ENCODE results near the gene BAD.
"Not testable (repeated sequence)": the region's sequence is repeated elsewhere in the genome, so short reads cannot be mapped to it uniquely, and the experiment has no call there.

The BAD gene

GRCh38 chr11:64315667-64316526, 31.4 kb upstream of the BAD start:
- not testable (repeated sequence) for DNase-seq (ENCODE audit: extremely low read depth in 1 of 2, low read depth in 1 of 2)

DNA sequence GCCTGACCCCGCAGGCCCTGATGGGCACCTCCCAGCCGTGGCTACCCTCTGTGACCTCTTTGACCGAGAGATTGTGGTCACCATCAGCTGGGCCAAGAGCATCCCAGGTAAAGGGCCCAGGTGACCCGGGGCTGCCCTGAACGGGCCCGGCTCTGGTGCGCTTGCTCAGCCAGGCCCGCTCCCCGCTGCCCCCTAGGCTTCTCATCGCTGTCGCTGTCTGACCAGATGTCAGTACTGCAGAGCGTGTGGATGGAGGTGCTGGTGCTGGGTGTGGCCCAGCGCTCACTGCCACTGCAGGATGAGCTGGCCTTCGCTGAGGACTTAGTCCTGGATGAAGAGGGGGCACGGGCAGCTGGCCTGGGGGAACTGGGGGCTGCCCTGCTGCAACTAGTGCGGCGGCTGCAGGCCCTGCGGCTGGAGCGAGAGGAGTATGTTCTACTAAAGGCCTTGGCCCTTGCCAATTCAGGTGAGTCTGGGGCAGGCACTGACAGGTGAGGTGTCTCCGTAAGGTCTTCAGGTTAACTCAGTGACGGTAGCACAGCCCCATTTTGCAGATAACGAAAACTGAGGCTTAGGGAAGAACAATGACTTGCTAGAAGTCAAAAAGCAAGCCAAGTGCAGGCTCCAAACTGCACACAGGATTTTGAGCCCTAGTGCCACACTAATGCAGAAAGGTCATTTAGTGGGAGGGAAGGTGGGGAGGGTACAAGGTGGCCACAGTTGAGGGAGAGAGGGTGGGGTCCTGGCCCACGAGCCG, 30.5 kb upstream of the BAD start:
- DNase-seq (ENCODE audit: extremely low read depth in 1 of 2, low read depth in 1 of 2): no peak

DNA sequence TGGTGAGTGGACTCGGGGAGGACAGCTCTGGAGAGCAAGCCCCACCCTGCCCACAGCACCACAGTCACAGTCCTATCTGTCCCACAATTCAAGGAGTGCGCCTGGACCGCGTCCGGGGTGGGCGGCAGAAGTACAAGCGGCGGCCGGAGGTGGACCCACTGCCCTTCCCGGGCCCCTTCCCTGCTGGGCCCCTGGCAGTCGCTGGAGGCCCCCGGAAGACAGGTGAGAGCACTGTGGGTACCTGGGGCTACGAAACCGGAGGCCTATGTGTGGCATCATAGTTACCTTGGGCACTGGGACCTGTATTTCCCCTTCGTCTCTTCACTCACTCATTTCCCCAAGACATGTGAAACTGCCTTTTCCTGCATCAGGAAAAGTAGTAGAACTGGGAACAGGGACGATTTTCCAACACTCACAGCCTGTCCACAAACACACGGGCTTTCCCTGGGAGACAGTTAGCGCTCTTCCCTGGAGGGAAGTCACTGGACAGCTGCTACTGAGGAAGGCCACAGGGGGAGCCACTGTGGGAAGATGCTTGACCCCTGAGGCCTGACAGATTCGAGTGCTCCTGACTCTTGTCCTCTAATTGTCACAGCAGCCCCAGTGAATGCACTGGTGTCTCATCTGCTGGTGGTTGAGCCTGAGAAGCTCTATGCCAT, 29.8 kb upstream of the BAD start:
- no peak for DNase-seq (ENCODE audit: extremely low read depth in 1 of 2, low read depth in 1 of 2)

DNA sequence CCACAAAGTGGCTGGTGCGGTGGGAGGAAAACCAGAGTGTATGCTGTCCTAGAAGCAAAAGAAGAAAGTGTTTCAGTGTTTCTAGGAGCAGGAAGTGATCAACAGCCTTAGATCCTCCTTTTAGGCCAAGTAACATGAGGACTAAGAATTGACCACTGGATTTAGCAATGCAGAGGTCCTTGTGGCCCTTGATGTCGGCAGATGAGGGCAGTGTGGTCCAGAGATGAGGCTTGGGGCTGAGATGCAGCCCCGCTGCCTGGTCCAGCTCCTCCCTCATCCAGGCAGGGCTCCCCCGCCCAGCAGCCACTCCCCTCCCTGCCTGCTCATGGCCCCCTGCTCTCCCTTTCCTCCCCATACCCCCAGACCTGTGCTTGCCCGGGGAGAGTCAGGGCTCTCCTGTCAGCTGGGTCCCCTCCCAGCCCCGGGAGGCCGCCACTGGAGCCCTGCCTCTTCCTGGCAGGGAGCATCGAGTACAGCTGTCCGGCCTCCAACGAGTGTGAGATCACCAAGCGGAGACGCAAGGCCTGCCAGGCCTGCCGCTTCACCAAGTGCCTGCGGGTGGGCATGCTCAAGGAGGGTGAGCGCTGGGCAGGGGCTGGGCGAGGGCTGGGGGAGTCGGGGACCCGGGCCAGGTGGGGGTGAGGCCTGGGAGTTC, 29.2 kb upstream of the BAD start:
- DNase-seq (ENCODE audit: extremely low read depth in 1 of 2, low read depth in 1 of 2): no peak

DNA sequence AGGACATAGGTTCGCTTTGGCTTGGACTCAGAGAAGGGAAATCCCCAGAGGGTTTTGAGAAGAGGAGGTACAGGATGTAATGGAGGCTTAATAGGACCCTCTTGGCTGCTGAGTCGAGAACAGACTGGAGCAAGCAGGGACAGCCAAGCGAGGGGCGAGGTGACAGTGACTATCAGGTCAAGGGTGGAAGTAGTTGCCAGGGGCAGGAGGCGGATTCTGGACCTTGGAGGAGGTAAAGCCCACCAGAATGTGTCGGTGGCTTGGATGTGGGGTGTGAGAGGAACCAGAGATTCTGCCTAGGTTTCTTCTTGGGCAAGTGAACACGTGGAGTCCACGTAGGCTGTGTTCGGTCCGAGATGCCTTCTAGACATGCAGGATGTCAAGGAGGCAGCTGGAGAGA, 28.5 kb upstream of the BAD start:
- DNase-seq (ENCODE audit: extremely low read depth in 1 of 2, low read depth in 1 of 2): no peak

DNA sequence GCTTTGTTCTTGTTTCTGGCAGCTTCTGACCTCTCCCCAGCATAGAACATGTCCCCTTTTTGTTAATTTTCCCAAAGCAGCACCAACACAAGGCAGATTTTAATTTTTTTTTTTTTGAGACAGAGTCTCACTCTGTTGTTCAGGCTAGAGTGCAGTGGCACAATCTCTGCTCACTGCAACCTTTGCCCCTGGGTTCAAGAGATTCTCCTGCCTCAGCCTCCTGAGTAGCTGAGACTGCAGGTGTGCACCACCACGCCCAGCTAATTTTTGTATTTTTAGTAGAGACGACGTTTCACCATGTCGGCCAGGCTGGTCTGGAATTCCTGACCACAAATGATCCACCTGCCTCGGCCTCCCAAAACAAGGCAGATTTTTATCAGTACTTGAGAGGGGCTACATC, 23.3 kb upstream of the BAD start:
- not testable (repeated sequence) for DNase-seq (ENCODE audit: extremely low read depth in 1 of 2, low read depth in 1 of 2)

GRCh38 chr11:64306876-64307622, 22.6 kb upstream of the BAD start:
- DNase-seq (ENCODE audit: extremely low read depth in 1 of 2, low read depth in 1 of 2): no peak

DNA sequence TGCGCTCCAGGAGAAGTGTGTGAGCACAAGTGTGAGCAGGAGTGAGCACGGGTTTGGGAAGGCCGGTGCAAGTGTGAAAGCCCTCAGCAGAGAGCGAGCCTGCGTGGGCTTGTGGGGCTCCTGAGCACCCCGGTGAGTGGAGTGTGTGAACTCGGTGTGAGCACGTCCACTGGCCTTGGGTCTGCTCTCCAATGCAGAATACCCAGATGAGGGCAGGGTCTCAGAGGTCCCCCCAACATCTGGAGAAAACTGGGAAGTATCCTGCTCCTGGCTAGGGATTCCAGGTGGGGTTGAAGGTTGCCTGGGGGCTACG, 22.1 kb upstream of the BAD start:
- DNase-seq (ENCODE audit: extremely low read depth in 1 of 2, low read depth in 1 of 2): no peak

DNA sequence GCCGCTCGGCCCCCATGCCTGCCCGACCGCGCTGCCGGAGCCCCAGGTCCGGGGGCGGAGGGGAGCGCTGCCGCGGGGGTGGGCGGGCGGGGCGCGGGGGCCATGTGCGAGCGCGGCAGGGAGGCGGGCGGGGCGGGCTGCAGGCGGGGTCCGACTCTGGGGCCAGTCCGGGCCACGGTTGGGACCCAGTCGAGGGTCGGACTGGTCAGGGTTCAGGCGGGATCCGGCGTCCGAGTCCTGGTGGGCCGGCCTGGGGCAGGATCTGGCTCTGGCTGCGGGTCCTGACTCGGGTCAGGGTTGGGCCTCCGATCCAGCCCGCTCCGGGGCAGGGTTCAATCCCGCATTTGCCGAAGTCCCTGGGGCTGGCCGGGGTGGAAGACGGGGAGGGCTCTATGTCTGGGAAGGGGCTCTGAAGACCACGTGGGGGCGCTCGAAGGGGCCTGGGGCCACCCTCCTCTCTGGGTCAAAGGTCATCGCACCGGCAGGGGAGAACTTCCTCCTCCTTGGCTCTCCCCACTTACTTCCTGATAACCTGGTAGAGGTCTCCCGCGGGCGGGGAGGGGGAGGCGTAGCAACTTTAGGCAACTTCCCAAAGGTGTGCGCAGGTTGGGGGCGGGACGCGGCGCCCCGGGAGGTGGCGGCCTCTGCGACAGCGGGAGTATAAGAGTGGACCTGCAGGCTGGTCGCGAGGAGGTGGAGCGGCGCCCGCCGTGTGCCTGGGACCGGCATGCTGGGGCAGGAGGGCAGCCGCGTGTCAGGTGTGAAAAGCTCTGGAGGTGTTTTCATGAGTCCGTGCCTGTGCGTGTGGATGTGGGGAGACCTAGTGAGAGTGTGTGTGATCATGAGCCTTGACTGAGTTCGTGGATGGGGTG, 21.5 kb upstream of the BAD start:
- DNase-seq (ENCODE audit: extremely low read depth in 1 of 2, low read depth in 1 of 2): peak in 1 of 2 donors; percentile 47

DNA sequence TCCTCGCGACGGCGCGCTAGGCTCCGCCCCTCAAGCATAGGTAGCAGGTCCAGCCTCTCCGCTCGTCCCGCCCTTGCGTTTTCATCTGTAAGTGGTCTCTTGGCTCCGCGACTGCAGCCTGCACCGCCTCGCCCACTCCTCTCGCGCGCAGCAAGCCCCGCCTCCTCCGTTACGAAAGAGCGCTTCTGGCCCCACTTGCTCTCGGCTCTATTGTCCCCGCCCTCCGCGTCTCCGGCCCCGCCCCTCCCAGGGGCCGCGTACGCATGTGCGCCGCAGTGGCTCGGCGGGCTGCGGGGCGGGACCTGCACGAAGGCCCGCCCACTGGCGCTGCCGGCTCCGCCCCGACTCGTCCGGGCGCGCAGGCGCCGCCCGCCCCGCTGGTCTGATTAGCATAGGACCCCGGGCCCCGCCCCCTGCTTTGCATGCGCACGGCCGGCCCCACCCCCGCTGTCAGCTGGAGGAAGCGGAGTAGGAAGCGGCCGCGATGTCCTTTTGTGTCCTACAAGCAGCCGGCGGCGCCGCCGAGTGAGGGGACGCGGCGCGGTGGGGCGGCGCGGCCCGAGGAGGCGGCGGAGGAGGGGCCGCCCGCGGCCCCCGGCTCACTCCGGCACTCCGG, 20.7 kb upstream of the BAD start, which contains the start of gene ESRRA:
Gene ESRRA, plus strand, starts transcription at position 450 of the 616 bp plus-strand sequence. CDS start 1,656 bp downstream, outside the sequence.
- DNase-seq (ENCODE audit: extremely low read depth in 1 of 2, low read depth in 1 of 2): peak; percentile 98 to 100

DNA sequence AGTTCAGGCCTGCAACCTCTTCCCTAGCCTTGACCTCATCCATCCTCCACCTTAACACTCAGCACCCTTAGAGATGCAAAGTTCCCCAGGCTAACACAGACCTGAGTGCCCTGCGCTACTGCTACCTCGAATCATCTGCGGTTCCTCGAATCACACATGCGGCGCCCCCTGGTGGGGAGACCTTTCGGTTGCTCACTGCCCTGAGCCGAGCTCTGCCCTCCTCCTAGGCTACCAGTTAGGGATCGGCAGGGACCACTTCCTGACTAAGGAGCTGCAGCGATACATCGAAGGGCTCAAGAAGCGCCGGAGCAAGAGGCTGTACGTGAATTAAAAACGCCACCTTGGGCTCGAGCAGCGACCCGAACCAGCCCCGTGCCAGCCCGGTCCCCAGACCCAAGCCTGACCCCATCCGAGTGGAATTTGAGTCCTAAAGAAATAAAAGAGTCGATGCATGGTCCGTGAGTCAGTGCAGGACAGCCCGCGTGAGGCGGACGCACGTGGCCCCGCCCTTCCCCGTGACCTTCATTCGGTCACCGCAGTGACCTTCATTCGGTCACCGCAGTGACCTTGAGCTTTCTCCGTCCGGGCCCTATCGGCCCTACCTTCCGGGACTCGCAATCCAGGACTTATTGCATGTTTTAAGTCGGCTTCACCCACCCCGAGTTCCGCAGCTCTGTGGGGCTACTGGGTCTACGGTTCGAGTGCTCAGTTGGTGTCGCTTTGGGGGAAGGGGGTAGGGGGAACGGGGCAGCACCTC, 20.0 kb upstream of the BAD start:
- DNase-seq (ENCODE audit: extremely low read depth in 1 of 2, low read depth in 1 of 2): peak; percentile 84 to 94

DNA sequence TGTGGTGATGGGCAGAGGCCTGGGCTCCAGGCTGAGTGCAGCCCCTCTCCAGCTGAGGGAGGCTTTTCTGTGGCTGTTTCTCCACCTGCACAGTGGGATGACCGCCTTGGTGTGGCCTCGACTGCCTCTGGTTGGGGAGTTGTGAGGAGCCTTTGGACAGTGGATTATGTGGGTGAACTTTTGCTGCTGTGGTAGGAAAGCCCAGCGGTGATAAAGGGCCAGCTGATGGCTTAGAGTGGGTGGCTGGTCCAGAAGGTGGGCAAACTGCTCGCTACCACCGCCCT, 19.5 kb upstream of the BAD start:
- no peak for DNase-seq (ENCODE audit: extremely low read depth in 1 of 2, low read depth in 1 of 2)

GRCh38 chr11:64303109-64304031, 18.9 kb upstream of the BAD start:
- DNase-seq (ENCODE audit: extremely low read depth in 1 of 2, low read depth in 1 of 2): no peak

DNA sequence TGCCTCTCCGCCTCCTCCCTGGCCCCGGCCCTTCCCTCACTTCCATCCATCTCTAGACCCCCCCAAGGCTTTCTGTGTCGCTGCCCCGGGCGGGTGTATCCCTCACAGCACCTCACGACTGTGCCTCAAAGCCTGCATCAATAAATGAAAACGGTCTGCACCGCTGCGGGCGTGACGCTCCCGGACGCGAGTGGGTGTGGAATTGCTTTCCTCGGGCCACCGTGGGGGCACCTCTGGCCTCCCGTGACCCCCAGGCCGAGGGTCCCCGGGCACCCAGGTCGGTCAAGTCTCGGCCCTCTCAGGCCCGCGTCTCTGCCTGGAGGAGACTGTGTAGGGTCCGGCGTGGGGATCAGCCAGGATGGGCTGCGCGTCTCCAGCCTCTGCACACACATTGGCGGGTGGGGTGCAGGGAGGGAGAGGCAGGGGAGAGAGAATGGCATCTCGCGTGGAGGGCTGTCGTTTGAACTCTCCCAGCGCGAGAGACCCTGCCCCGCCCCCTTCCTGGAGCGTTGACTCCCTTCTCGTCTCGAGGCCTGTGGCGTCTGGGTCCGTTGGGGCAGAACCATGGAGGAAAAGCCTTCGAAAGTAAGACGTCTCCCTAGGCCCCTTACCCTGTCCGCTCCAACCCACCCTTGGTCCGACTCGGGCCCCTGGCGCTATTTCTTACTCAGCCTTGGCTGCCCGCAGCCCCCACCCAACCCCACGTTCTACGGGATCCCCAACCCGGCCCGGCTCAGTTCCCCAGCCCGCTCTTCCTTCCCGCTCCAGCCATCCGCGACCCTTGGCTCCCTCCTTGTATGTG, 15.6 kb upstream of the BAD start, which contains the start of gene CATSPERZ:
Gene CATSPERZ, plus strand, starts transcription at position 512 of the 802 bp plus-strand sequence. Its CDS starts 53 bp downstream, at position 565.
- DNase-seq (ENCODE audit: extremely low read depth in 1 of 2, low read depth in 1 of 2): no peak

GRCh38 chr11:64298966-64299846, 14.7 kb upstream of the BAD start:
- DNase-seq (ENCODE audit: extremely low read depth in 1 of 2, low read depth in 1 of 2): no peak
